ENCODE data around the gene WBP2NL. TPM values are rescaled to one million over a fixed set of nuclear protein-coding genes. Genes with fewer than 3 reads are reported as not detected.
A peak's percentile ranks its signal among the peaks of the same experiment; 100 is the strongest.

The WBP2NL gene
- total RNA-seq, 4 donors from 2014 or later, result 2.1 to 4.0 (median 3.4) TPM

DNA sequence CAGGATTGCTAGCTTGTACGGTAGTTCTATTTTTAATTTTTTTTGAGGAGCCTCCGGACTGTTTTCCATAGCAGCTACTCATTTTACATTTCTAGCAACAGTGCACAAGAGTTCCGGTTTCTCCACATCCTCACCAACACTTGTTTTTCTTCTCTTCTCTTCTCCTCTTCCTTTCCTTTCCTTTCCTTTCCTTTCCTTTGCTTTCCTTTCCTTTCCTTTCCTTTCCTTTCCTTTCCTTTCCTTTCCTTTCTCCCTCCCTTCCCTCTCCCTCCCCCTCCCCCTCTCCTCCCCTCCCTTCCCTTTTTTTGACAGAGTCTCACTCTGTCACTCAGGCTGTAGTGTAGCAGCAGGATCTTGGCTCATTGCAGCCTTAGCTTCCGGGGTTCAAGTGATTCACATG is 9.3 kb downstream of the WBP2NL start:
- H3K36me3 ChIP-seq, result no peaks in the 10 kb centered on the region
- peaks cover 0 to 18% (median 3%) of the 10 kb centered on the region in 4 donors for H3K9me3 ChIP-seq
- H3K4me1 ChIP-seq, result no peaks in the 10 kb centered on the region
- H3K27me3 ChIP-seq, result no peaks in the 10 kb centered on the region
- H3K4me3 ChIP-seq, result no peak overlapping the region
- H3K27ac ChIP-seq, result no peak overlapping the region
- TF ChIP-seq, protein P1, sequence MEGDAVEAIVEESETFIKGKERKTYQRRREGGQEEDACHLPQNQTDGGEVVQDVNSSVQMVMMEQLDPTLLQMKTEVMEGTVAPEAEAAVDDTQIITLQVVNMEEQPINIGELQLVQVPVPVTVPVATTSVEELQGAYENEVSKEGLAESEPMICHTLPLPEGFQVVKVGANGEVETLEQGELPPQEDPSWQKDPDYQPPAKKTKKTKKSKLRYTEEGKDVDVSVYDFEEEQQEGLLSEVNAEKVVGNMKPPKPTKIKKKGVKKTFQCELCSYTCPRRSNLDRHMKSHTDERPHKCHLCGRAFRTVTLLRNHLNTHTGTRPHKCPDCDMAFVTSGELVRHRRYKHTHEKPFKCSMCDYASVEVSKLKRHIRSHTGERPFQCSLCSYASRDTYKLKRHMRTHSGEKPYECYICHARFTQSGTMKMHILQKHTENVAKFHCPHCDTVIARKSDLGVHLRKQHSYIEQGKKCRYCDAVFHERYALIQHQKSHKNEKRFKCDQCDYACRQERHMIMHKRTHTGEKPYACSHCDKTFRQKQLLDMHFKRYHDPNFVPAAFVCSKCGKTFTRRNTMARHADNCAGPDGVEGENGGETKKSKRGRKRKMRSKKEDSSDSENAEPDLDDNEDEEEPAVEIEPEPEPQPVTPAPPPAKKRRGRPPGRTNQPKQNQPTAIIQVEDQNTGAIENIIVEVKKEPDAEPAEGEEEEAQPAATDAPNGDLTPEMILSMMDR (IDR thresholded peaks at IDR 0.05), result no peak
- no peak for TF ChIP-seq POLR2A (IDR thresholded peaks at IDR 0.05)
- no peak for DNase-seq

DNA sequence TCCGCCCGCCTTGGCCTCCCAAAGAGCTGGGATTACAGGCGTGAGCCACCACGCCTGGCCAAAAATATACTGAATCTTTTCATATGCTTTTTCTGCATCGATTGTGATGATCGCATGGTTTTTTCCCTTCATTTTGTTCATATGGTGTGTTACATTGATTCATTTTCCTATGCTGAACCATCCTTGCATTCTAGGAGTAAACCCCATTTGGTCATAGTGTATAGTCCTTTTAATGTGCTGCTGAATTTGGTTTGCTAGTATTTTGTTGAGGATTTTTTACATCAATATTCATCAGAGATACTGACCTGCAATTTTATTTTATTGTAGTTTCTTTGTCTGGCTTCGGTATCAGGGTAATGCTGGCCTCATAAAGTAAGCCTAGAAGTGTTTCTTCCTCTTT is 12.2 kb downstream of the WBP2NL start:
- no peak for DNase-seq
- Histone ChIP-seq H3K27ac (no peak overlapping the region), H3K4me1 (no peaks in the 10 kb centered on the region), H3K36me3 (no peaks in the 10 kb centered on the region), H3K27me3 (no peaks in the 10 kb centered on the region), H3K4me3 (no peak overlapping the region), H3K9me3 (peaks cover 0 to 18% (median 3%) of the 10 kb centered on the region in 4 donors)
- TF ChIP-seq, protein P1 (IDR thresholded peaks at IDR 0.05), result no peak
- TF ChIP-seq POLR2A (IDR thresholded peaks at IDR 0.05), result no peak

DNA sequence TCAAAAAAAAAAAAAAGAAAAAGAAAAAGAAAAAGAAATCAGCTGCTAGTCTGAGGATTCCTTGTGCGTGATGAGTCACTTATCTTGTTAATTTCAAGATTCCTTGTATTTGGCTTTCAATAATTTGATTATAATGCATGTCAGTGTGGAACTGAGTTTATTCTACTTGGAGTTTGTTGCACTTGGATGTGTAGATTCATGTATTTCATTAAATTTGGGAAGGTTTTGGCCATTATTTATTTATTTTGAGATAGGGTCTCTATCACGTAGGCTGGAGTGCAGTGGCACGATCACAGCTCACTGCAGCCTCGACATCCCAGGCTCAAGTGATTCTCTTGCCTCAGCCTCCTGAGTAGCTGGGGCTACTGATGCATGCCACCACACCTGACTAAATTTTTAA is 14.8 kb downstream of the WBP2NL start:
- TF ChIP-seq, protein P1 (IDR thresholded peaks at IDR 0.05), result no peak
- no peak for DNase-seq
- Histone ChIP-seq H3K27ac (no peak overlapping the region), H3K4me3 (no peak overlapping the region), H3K9me3 (peaks cover 0 to 18% (median 3%) of the 10 kb centered on the region in 4 donors), H3K27me3 (no peaks in the 10 kb centered on the region), H3K36me3 (no peaks in the 10 kb centered on the region), H3K4me1 (no peaks in the 10 kb centered on the region)

DNA sequence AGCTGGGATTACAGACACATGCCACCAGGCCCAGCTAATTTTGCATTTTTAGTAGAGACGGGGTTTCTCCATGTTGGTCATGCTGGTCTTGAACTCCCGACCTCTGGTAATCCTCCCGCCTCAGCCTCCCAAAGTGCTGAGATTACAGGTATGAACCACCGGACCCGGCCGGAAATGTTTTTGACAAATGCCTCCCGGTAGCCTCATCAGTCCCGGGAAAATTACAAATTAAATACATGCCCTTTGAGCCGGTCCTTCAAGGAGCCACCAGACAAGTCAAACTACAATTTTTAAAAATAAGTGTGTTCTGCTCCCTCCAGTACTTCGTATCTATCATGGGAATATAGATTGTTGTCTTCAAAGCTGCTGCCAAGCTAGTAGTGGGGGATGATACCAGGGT is 17.5 kb downstream of the WBP2NL start:
- no peaks in the 10 kb centered on the region for H3K36me3 ChIP-seq
- H3K4me1 ChIP-seq, result no peaks in the 10 kb centered on the region
- H3K27me3 ChIP-seq, result no peaks in the 10 kb centered on the region
- H3K9me3 ChIP-seq, result peaks cover 0 to under 1% (median under 1%) of the 10 kb centered on the region in 4 donors
- no peak overlapping the region for H3K4me3 ChIP-seq
- no peak overlapping the region for H3K27ac ChIP-seq
- no peak for DNase-seq
- TF ChIP-seq POLR2A (IDR thresholded peaks at IDR 0.05), result no peak
- TF ChIP-seq, protein P1 (IDR thresholded peaks at IDR 0.05), result no peak

DNA sequence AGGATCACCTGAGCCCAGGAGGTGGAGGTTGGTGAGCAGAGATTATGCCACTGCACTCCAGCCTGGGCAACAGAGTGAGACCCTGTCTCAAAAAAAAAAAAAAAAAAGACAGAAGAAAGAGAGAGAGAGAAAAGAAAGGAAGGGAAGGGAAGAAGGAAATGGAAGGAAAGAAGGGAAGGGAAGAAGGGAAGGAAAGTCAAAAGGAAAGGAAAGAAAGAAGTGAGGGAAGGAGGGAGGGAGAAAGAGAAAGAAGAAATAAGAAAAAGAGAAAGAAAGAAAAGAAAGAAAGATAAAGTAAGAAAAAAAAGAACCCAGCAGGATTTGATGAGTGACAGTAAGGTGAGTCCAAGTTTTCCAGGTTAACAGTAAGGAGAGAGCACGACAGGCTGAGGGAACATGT is 19.6 kb downstream of the WBP2NL start:
- no peak overlapping the region for H3K4me3 ChIP-seq
- H3K9me3 ChIP-seq, result no peaks in the 10 kb centered on the region
- no peak overlapping the region for H3K27ac ChIP-seq
- H3K27me3 ChIP-seq, result no peaks in the 10 kb centered on the region
- peaks cover 0 to 5% (median 0%) of the 10 kb centered on the region in 4 donors for H3K4me1 ChIP-seq
- TF ChIP-seq, protein P1 (IDR thresholded peaks at IDR 0.05), result no peak
- H3K36me3 ChIP-seq, result no peaks in the 10 kb centered on the region
- no peak for DNase-seq

DNA sequence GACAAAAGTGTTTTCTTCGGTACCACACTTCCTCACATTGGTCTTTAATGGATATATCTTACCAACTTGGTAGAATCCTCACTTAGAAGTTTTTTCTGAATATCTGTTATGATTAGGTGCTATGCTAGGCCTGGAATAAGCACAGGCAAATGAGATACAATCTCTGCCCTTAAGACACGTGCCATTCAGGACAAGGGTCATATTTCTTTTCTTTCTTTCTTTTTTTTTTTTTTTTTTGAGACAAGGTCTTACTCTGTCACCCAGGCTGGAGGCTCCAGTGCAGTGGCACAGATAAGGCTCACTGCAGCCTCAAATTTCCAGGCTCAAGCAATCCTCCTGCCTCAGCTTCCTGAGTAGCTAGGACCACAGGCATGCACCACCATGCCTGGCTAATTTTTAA is 23.0 kb downstream of the WBP2NL start:
- Histone ChIP-seq H3K9me3 (no peaks in the 10 kb centered on the region), H3K4me1 (peaks cover 0 to 5% (median 0%) of the 10 kb centered on the region in 4 donors), H3K36me3 (no peaks in the 10 kb centered on the region), H3K27ac (peak overlapping the region in 1 of 4 donors; percentile 61), H3K27me3 (no peaks in the 10 kb centered on the region), H3K4me3 (no peak overlapping the region)
- no peak for DNase-seq
- TF ChIP-seq, protein P1 (IDR thresholded peaks at IDR 0.05), result no peak
- TF ChIP-seq POLR2A (IDR thresholded peaks at IDR 0.05), result no peak
